CD4-positive, alpha-beta T cell treated with Interleukin-10 for 1 hour (primary cell): Measurements from ENCODE around the gene OR4F3.
"Not testable (repeated sequence)": the region's sequence is repeated elsewhere in the genome, so short reads cannot be mapped to it uniquely, and the experiment has no call there.

ENCODE experiments used
- DNase-seq: peaks from one replicate; pipeline ENCODE4 v3.0.0-alpha.2; 2020

The OR4F3 gene

GRCh38 chr5:181366968-181367367, at the start of gene OR4F3:
OR4F3 (plus strand) TSS chr5:181367268.
- not testable (repeated sequence) for DNase-seq
